ENCODE data around the gene TRAM2. TPM values are rescaled to one million over a fixed set of nuclear protein-coding genes. Genes with fewer than 3 reads are reported as not detected.

TRAM2 gene
- total and polyA plus RNA-seq, 9 of the 15 experiments (the other 6 are each of a cell fraction or from before 2014, with no cell fraction given), result 2.6 to 13.3 (median 8.9) TPM

GRCh38 chr6:52620055-52620905, 43.4 kb upstream of the TRAM2 start (continued):
- TF ChIP-seq AFF1 (IDR thresholded peaks at IDR 0.05; ENCODE audit: low read depth in 1 of 2, partially characterized antibody in 2 of 2) (peak in 1 of 2 experiments; percentile 75), C11orf30 (IDR thresholded peaks at IDR 0.05; ENCODE audit: low read depth) (peak; percentile 26; the same call in 1 of the 2 replicates), ZNF274 (IDR thresholded peaks at IDR 0.05; ENCODE audit: borderline replicate concordance, low read depth, low read length) (no peak), SUPT5H (IDR thresholded peaks at IDR 0.05) (no peak), FOXP4 (CRISPR knock-in tag; IDR thresholded peaks at IDR 0.05; ENCODE audit: borderline replicate concordance) (no peak), TSHZ1 (CRISPR knock-in tag; IDR thresholded peaks at IDR 0.05) (0 out of 2 replicates have a peak, but pooled peaks have one; percentile 48), SNRNP70 (optimal IDR thresholded peaks at IDR 0.05; ENCODE audit: low read depth, low read length) (no peak), PTRF (tag; IDR thresholded peaks at IDR 0.05) (no peak), BCL6 (CRISPR knock-in tag; IDR thresholded peaks at IDR 0.05) (peak; percentile 58; the same call in 1 of the 2 replicates), ATF2 (CRISPR knock-in tag; IDR thresholded peaks at IDR 0.05) (no peak), ZNF140 (CRISPR knock-in tag; IDR thresholded peaks at IDR 0.05) (no peak), ZBTB17 (CRISPR knock-in tag; IDR thresholded peaks at IDR 0.05) (peak; percentile 12; the same call in 1 of the 2 replicates), ZNF134 (CRISPR knock-in tag; conservative IDR thresholded peaks at IDR 0.05) (peak; percentile 25; the same call in 1 of the 2 replicates), ZBTB9 (CRISPR knock-in tag; IDR thresholded peaks at IDR 0.05) (0 out of 2 replicates have a peak, but pooled peaks have one; percentile 26)
